GM12801 (cell line): ENCODE measurements around the gene HSD17B8.

ENCODE experiments used
- CTCF ChIP-seq: IDR thresholded peaks from one replicate; pipeline ENCODE4 v1.5.1; 2011; ENCODE audit warnings: control low read depth; ENCODE audit not compliant: insufficient read length; ENCODE audit errors: extremely low read depth

Gene HSD17B8

GRCh38 chr6:33249732-33250630 lies 45.5 kb downstream of the HSD17B8 start:
- TF ChIP-seq CTCF: no peak

- TF ChIP-seq CTCF: no peak
These were observed 46.3 kb downstream of the HSD17B8 start for GRCh38 chr6:33250731-33251130.

- no peak for TF ChIP-seq CTCF
These were observed 47.0 kb downstream of the HSD17B8 start for GRCh38 chr6:33251395-33252012.

- TF ChIP-seq CTCF: no peak
These were observed 48.3 kb downstream of the HSD17B8 start for GRCh38 chr6:33252759-33253158.

- no peak for TF ChIP-seq CTCF
These were observed 50.1 kb downstream of the HSD17B8 start for GRCh38 chr6:33254591-33254990.
